LNCaP clone FGC (cell line): ENCODE results near the gene RABL2B.

Source experiments
- DNase-seq: peaks from one replicate; pipeline ENCODE4 v3.0.0-alpha.2; 2011; ENCODE audit warnings: low read depth
- H3K4me3 ChIP-seq: 2 replicates; pipeline ENCODE4 v1.5.1; 2011; ENCODE audit warnings: mild to moderate bottlenecking, low read depth, low read length, control low read depth
- TF ChIP-seq, protein P1 (sequence below): IDR thresholded peaks from 2 replicates; pipeline ENCODE4 v1.5.1; 2012; ENCODE audit warnings: mild to moderate bottlenecking; ENCODE audit not compliant: control insufficient read depth, insufficient read depth; ENCODE audit errors: extremely low read depth

Gene RABL2B

DNA sequence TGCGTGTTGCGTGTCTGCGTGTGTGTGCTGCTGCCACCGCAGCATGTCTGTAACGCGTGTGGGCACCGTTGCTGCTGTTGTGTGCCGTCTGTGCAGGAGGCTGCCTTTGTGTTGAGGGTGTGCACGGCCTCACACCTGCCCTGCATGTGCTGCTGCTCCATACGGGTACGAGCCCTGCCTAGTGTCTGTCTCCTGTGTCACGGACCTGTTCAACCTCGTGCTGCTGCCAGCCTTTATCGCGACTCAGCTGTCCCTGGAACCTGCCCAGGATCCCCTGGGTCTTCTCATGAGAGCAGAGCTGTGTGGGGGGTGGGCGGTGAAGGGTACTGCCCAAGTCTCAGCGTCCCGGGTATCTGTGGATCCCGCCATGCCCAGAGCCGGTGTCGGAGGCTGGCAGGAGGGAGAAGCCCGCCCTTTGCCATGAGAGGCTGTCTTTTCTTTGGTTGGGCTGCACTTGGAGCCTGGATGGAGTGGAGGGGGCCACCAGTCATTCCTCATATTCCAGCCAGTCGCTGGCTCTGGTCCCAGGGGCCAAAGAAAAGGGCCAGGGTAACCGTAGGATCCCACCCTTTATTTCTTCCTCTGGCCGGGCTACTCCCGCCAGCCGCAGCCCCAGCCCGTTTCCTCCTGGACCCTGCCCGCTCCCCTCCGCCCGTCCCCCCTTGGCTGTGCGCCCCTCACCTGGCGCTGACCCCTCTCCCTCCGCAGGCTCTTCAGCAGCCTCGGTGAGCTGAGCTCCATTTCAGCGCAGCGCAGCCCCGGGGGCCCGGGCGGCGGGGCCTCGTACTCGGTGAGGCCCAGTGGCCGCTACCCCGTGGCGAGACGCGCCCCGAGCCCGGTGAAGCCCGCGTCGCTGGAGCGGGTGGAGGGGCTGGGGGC, 53.2 kb downstream of the RABL2B start:
- no peak overlapping the region for H3K4me3 ChIP-seq
- TF ChIP-seq, protein P1, sequence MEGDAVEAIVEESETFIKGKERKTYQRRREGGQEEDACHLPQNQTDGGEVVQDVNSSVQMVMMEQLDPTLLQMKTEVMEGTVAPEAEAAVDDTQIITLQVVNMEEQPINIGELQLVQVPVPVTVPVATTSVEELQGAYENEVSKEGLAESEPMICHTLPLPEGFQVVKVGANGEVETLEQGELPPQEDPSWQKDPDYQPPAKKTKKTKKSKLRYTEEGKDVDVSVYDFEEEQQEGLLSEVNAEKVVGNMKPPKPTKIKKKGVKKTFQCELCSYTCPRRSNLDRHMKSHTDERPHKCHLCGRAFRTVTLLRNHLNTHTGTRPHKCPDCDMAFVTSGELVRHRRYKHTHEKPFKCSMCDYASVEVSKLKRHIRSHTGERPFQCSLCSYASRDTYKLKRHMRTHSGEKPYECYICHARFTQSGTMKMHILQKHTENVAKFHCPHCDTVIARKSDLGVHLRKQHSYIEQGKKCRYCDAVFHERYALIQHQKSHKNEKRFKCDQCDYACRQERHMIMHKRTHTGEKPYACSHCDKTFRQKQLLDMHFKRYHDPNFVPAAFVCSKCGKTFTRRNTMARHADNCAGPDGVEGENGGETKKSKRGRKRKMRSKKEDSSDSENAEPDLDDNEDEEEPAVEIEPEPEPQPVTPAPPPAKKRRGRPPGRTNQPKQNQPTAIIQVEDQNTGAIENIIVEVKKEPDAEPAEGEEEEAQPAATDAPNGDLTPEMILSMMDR: no peak
- no peak for DNase-seq

DNA sequence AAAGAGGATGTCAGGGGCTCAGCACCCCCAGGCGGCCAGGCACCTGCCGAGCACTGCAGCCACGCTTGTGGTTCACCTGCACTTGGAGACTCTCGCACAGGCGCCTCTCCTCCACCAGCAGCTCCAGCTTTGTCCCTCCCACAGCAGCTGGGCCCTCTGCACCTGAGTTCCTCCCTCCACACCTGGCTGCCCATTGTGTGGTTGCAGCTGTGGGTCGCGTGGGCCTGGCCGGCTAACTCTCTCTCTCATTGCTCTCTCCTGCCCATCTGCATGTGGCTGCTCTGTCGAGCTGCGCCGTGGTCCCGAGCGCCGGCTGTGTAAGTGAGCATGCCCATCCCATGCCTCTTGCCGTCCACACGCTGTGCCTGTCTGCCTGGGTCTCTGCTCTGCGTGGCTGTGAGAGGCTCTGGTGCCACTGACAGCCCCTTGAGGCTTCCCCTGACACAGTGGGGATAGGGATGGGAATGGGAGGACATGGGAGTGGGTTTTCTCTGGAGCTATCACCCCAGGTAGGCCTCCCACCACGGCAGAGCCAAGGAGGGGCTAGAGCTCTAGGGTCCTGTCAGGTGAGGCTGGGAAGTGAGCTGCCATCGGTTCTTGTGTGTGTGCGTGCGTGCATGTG, 53.9 kb downstream of the RABL2B start:
- DNase-seq: no peak

DNA sequence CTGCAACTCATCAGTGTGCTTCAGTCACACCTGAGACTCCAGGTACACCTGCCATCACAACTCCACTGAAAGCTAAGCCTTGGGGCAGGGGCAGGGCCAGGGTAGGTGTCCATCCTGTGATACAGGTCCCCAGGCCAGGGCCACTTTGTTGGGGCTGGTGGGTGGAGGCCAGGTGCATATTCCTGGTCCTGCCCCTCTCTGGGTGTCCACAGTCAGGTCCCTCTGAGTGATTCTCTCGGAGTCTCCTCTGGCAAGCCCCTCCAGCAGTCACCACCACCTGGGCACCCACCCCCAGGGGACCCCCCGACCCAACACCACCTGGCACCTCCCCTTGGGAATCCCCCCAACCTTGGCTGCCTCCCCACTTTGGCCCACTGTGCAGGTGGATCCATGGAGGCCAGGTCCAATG, 54.9 kb downstream of the RABL2B start:
- no peak for DNase-seq
- H3K4me3 ChIP-seq: no peak overlapping the region
- TF ChIP-seq, protein P1: no peak

More for the DNA sequence above, 53.9 kb downstream of the RABL2B start:
- TF ChIP-seq, protein P1: no peak
- H3K4me3 ChIP-seq: no peak overlapping the region

DNA sequence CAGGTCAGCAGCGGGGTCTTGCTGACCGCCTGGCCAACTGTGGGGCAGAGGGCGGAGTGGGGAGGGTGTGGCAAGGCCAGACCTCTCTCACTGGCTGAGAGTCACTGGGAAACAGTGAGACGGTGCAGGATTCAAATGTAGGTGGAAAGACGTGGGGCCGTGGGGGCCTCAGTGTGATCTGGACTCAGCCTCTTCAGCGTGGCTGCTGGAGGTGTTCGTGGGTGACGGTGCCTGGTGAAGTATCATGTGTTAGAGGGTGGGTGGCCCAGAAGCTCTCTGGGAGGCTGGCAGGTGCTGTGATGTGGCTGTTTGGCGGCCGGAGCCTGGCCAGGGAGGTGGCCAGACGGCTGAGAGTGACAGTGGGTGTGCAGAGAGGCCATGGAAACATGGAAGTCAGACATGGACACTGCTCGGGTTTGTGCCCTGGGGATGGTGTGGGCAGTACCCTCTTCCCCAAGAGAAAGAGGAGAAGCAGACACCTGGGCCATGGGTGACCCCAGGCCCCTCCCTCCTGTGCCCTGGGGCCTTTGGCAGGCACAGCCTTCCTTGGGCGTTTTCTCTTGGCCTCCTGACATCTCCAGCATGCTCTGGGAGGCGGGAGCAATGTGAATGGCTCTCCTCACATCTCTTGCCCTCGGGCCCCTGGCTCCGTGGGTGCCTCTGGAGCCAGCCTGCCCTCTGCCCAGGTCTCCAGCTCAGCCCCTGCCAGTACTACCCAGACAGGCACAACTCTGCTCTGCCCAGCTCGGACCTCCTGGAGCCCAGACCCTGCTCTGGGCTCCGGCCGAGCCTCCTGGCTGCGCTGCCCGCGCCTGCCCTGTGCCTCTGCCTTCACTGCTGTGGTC, 55.5 kb downstream of the RABL2B start:
- H3K4me3 ChIP-seq: no peak overlapping the region
- no peak for DNase-seq
- TF ChIP-seq, protein P1: no peak

DNA sequence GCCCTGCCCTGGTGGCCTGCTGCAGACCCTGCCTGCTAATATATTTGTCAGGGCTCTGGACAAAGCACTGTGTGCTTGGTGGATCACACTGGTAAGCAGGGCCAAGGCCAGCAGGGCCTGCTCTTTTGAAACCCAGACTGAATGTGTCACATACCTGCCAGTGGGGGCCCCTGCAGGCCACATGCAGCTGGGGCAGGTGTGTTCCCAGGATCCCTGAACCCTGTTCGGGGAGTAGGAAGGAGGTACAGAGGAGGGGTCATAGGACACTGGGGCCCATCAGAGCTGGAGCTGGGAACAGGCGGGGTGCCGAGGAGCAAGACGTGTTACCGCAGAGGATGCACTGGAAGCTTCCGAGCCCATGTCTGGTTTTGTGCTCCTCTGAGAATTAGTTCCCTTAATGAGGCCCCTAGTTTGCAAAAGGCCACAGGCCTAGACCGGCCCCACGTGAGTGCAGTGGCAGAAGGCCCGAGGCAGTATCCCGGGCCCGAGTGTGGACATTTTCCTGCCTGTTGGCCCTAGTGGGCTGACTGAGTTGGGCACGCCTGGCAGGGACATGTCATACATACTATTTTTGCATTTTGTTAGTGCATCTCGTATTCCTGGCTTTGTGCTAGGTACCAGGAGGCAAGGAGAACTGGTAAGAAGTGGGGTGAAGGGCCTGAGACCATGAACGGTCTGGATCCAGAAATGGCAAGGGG, 56.6 kb downstream of the RABL2B start:
- no peak overlapping the region for H3K4me3 ChIP-seq
- TF ChIP-seq, protein P1: no peak
- DNase-seq: no peak

DNA sequence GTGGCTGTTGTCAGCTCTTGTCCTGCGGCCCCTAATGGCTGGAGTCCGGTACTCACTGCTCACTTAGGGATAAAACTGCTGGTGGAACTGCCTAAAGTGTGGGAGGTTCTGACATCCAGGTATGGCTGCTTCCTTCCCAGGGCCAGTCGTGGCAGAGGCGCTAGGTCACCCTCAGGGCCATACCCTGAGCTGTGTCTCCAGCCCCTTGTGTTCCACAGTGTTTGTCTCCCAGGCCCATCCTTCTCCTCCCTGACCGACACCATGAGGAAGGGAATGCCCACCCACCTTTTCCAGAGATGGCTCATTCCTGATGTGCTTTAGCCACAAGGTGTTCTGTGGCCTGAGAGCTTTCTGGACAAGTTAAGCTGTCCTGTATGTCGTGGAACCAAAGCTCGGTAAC, 57.8 kb downstream of the RABL2B start:
- TF ChIP-seq, protein P1: no peak
- DNase-seq: no peak
- H3K4me3 ChIP-seq: no peak overlapping the region
